NCI-H1436 treated with DMSO at 0.1 percent for 48 hours (cell line): ENCODE results near the gene ZNF525.
"Not testable (repeated sequence)": the region's sequence is repeated elsewhere in the genome, so short reads cannot be mapped to it uniquely, and the experiment has no call there.

Source experiments
- DNase-seq: peaks from one replicate; lab custom pipeline; 2025; lab: John Stamatoyannopoulos, UW

ZNF525 gene

GRCh38 chr19:53365134-53365898, at the start of gene ZNF525:
Gene ZNF525 (plus strand): TSS chr19:53365705. CDS start chr19:53372282, 6,577 bp downstream.
- peak; percentile 77 for DNase-seq

GRCh38 chr19:53328967-53329366, 36.5 kb upstream of the ZNF525 start:
- no peak for DNase-seq

- DNase-seq = no peak
Observed at GRCh38 chr19:53332484-53332883, 33.0 kb upstream of the ZNF525 start.

GRCh38 chr19:53333066-53333462, 32.4 kb upstream of the ZNF525 start:
- DNase-seq = no peak

- peak; percentile 66 for DNase-seq
Observed at GRCh38 chr19:53333463-53334449, 31.7 kb upstream of the ZNF525 start, which contains the start of gene ZNF845. Gene ZNF845 (plus strand): TSS chr19:53333749. CDS start chr19:53341308, 7,559 bp downstream.

GRCh38 chr19:53344403-53344802, 21.1 kb upstream of the ZNF525 start:
- not testable (repeated sequence) for DNase-seq

GRCh38 chr19:53355739-53356138, 9.8 kb upstream of the ZNF525 start:
- DNase-seq = no peak

- DNase-seq = no peak
Observed at GRCh38 chr19:53357821-53358581, 7.5 kb upstream of the ZNF525 start.

- DNase-seq = not testable (repeated sequence)
Observed at GRCh38 chr19:53360056-53360455, 5.4 kb upstream of the ZNF525 start.

GRCh38 chr19:53365899-53366493, 491 bp downstream of the ZNF525 start:
- DNase-seq = no peak

GRCh38 chr19:53372196-53372595, 6.7 kb downstream of the ZNF525 start:
- no peak for DNase-seq

- no peak for DNase-seq
Observed at GRCh38 chr19:53374288-53374687, 8.8 kb downstream of the ZNF525 start.

- DNase-seq = no peak
Observed at GRCh38 chr19:53374743-53375142, 9.2 kb downstream of the ZNF525 start.

GRCh38 chr19:53381376-53381775, 15.9 kb downstream of the ZNF525 start:
- no peak for DNase-seq

- no peak for DNase-seq
Observed at GRCh38 chr19:53388168-53388567, 22.7 kb downstream of the ZNF525 start.

GRCh38 chr19:53388904-53389303, 23.4 kb downstream of the ZNF525 start:
- no peak for DNase-seq

- no peak for DNase-seq
Observed at GRCh38 chr19:53389571-53389970, 24.1 kb downstream of the ZNF525 start.

- DNase-seq = no peak
Observed at GRCh38 chr19:53389978-53390377, 24.5 kb downstream of the ZNF525 start.

GRCh38 chr19:53394522-53394973, 29.0 kb downstream of the ZNF525 start:
- DNase-seq = no peak

- DNase-seq = peak; percentile 41
Observed at GRCh38 chr19:53394974-53395839, 29.7 kb downstream of the ZNF525 start, which contains the start of gene ZNF765. Gene ZNF765 (plus strand): TSS chr19:53395149. CDS start chr19:53398016, 2,867 bp downstream.
